H1 (cell line): ENCODE measurements around the gene HRH3. TPM values are rescaled to one million over a fixed set of nuclear protein-coding genes. Genes with fewer than 3 reads are reported as not detected.
A peak's percentile ranks its signal among the peaks of the same experiment; 100 is the strongest.

Experiments
- SUZ12 ChIP-seq: fragments of 200-600 bp; sonication (generic); IDR thresholded peaks from 2 replicates; pipeline ENCODE4 v1.6.1; 2012; ENCODE audit warnings: mild to moderate bottlenecking, inconsistent platforms, low read length, moderate library complexity, mixed read lengths
- polyA plus RNA-seq, 7 experiments: library from polyadenylated mRNA; depleted of rRNA in 3 of 7; stranded (reverse) in 5 of 7; unstranded in 2 of 7; fragments of >200 nt in 5 of 7; fragments of 200-250 nt in 2 of 7; gene quantifications; 1 replicate in 5 of 7; 2 replicates in 1 of 7; 4 replicates in 1 of 7; pipeline versions ENCODE4 v1.2.1 to v1.2.3, GENCODE V29; 2011 to 2013; ENCODE audit warnings: missing spikeins in 2 of 7, mixed read lengths in 2 of 7
- total RNA-seq: library from RNA; stranded (reverse); fragmentation: NEBNext Ultra II Directional; extraction: Animal tissue kit (Norgen Biotek cat#: 25700); gene quantifications from 2 replicates; pipeline ENCODE4 v1.2.1, GENCODE V29; 2021

HRH3 gene
- total and polyA plus RNA-seq, 2 of the 8 experiments (the other 6 are each of a cell fraction or from before 2014, with no cell fraction given) = 2.0 to 4.5 TPM

- TF ChIP-seq SUZ12 = peak; percentile 53
Observed at GRCh38 chr20:62219101-62219991, 732 bp downstream of the HRH3 start (continued).
